ENCODE results near the gene PGBD5.

DNA sequence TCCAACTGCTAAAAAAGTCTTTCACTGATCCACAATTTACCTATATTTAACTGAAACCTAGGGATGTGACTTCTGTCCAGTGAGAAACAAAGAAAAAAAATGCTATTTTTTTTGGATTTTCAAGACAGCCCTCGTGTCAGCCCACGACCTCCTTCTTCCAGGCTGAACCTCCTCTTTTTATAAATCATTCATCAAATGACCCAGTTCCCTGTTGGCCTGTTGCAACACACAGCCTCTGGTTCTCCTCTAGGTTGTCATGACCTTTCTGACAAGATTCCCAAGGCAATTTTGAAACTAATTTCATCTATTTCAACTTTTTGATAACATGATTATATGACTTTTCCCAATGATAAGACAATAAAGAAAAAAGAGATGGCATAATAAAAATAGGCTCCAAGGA, 74.6 kb downstream of the PGBD5 start:
- TF ChIP-seq, protein P1, sequence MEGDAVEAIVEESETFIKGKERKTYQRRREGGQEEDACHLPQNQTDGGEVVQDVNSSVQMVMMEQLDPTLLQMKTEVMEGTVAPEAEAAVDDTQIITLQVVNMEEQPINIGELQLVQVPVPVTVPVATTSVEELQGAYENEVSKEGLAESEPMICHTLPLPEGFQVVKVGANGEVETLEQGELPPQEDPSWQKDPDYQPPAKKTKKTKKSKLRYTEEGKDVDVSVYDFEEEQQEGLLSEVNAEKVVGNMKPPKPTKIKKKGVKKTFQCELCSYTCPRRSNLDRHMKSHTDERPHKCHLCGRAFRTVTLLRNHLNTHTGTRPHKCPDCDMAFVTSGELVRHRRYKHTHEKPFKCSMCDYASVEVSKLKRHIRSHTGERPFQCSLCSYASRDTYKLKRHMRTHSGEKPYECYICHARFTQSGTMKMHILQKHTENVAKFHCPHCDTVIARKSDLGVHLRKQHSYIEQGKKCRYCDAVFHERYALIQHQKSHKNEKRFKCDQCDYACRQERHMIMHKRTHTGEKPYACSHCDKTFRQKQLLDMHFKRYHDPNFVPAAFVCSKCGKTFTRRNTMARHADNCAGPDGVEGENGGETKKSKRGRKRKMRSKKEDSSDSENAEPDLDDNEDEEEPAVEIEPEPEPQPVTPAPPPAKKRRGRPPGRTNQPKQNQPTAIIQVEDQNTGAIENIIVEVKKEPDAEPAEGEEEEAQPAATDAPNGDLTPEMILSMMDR (IDR thresholded peaks at IDR 0.05 in 2 of 3, conservative IDR thresholded peaks at IDR 0.05 in 1 of 3; ENCODE audit: insufficient read depth in 2 of 3, low read depth in 1 of 3, low read length in 3 of 3) = no peak
- TF ChIP-seq CBX3 (IDR thresholded peaks at IDR 0.05; ENCODE audit: borderline replicate concordance in 1 of 2, low read length in 2 of 2) (no peak), ZNF212 (CRISPR knock-in tag; IDR thresholded peaks at IDR 0.05) (no peak), SPI1 (IDR thresholded peaks at IDR 0.05; ENCODE audit: borderline replicate concordance, low read depth, low read length) (no peak), SMAD3 (CRISPR knock-in tag; conservative IDR thresholded peaks at IDR 0.05) (no peak), HIVEP1 (CRISPR knock-in tag; IDR thresholded peaks at IDR 0.05) (no peak), TARDBP (IDR thresholded peaks at IDR 0.05) (no peak), GABPB1 (CRISPR knock-in tag; IDR thresholded peaks at IDR 0.05) (no peak), TEAD2 (tag; IDR thresholded peaks at IDR 0.05) (no peak), CBFA2T3 (IDR thresholded peaks at IDR 0.05) (no peak), MAFK (IDR thresholded peaks at IDR 0.05; ENCODE audit: low read length) (no peak)
- TF ChIP-seq, protein P2, sequence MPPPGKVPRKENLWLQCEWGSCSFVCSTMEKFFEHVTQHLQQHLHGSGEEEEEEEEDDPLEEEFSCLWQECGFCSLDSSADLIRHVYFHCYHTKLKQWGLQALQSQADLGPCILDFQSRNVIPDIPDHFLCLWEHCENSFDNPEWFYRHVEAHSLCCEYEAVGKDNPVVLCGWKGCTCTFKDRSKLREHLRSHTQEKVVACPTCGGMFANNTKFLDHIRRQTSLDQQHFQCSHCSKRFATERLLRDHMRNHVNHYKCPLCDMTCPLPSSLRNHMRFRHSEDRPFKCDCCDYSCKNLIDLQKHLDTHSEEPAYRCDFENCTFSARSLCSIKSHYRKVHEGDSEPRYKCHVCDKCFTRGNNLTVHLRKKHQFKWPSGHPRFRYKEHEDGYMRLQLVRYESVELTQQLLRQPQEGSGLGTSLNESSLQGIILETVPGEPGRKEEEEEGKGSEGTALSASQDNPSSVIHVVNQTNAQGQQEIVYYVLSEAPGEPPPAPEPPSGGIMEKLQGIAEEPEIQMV (tag; conservative IDR thresholded peaks at IDR 0.05; ENCODE audit: low read depth) = no peak
- TF ChIP-seq, protein P3, sequence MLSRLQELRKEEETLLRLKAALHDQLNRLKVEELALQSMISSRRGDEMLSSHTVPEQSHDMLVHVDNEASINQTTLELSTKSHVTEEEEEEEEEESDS (CRISPR knock-in tag; IDR thresholded peaks at IDR 0.05) = no peak

All from K562 (cell line).